Measurements from ENCODE around the gene KLHL34.

The KLHL34 gene

GRCh38 chrX:21691512-21692018, 33.4 kb upstream of the KLHL34 start:
- no peak for DNase-seq (ENCODE audit: extremely low read depth, low read depth)
- no peak for TF ChIP-seq CTCF (IDR thresholded peaks at IDR 0.05; ENCODE audit: low read depth, low read length)

- no peak for DNase-seq (ENCODE audit: extremely low read depth, low read depth)
- TF ChIP-seq CTCF (IDR thresholded peaks at IDR 0.05; ENCODE audit: low read depth, low read length) = no peak
These were observed 25.8 kb upstream of the KLHL34 start for GRCh38 chrX:21683941-21684340.

- TF ChIP-seq CTCF (IDR thresholded peaks at IDR 0.05; ENCODE audit: low read depth, low read length) = no peak
- DNase-seq (ENCODE audit: extremely low read depth, low read depth) = no peak
These were observed 20.0 kb upstream of the KLHL34 start for GRCh38 chrX:21678048-21678612.

GRCh38 chrX:21675931-21676330, 17.8 kb upstream of the KLHL34 start:
- no peak for TF ChIP-seq CTCF (IDR thresholded peaks at IDR 0.05; ENCODE audit: low read depth, low read length)

GRCh38 chrX:21674430-21675186, 16.5 kb upstream of the KLHL34 start:
- no peak for DNase-seq (ENCODE audit: extremely low read depth, low read depth)
- TF ChIP-seq CTCF (IDR thresholded peaks at IDR 0.05; ENCODE audit: low read depth, low read length) = no peak

More at GRCh38 chrX:21675931-21676330, 17.8 kb upstream of the KLHL34 start:
- no peak for DNase-seq (ENCODE audit: extremely low read depth, low read depth)

- DNase-seq (ENCODE audit: extremely low read depth, low read depth) = no peak
- TF ChIP-seq CTCF (IDR thresholded peaks at IDR 0.05; ENCODE audit: low read depth, low read length) = no peak
These were observed 8.5 kb upstream of the KLHL34 start for GRCh38 chrX:21666679-21667078.

- no peak for TF ChIP-seq CTCF (IDR thresholded peaks at IDR 0.05; ENCODE audit: low read depth, low read length)
- no peak for DNase-seq (ENCODE audit: extremely low read depth, low read depth)
These were observed 8.1 kb upstream of the KLHL34 start for GRCh38 chrX:21666252-21666651.

Measured in AG09319 (cell line).